ENCODE data around the gene PHF21A.

Gene PHF21A

GRCh38 chr11:46057489-46057888 lies 63.8 kb downstream of the PHF21A start:
- no peak for TF ChIP-seq CTCF (IDR thresholded peaks at IDR 0.05)
- Mint-ChIP-seq H3K4me3 (no peak overlapping the region), H3K27me3 (ENCODE audit: low read depth, poor library complexity) (no peaks in the 10 kb centered on the region), H3K36me3 (ENCODE audit: low read depth) (peaks cover 31% of the 10 kb centered on the region), H3K4me1 (peaks cover 43% of the 10 kb centered on the region), H3K9me3 (peaks cover 17% of the 10 kb centered on the region), H3K27ac (no peak overlapping the region)
- DNase-seq: no peak

- Mint-ChIP-seq H3K4me3 (no peak overlapping the region), H3K4me1 (peaks cover 64% of the 10 kb centered on the region), H3K27me3 (ENCODE audit: low read depth, poor library complexity) (no peaks in the 10 kb centered on the region), H3K27ac (no peak overlapping the region), H3K9me3 (no peaks in the 10 kb centered on the region), H3K36me3 (ENCODE audit: low read depth) (peaks cover 10% of the 10 kb centered on the region)
- DNase-seq: no peak
- no peak for TF ChIP-seq CTCF (IDR thresholded peaks at IDR 0.05)
These were observed 65.9 kb downstream of the PHF21A start for GRCh38 chr11:46055371-46055770.

- no peak for DNase-seq
- Mint-ChIP-seq H3K27me3 (ENCODE audit: low read depth, poor library complexity) (no peaks in the 10 kb centered on the region), H3K9me3 (no peaks in the 10 kb centered on the region), H3K4me1 (peaks cover 57% of the 10 kb centered on the region), H3K4me3 (no peak overlapping the region), H3K27ac (peak overlapping the region; percentile 31), H3K36me3 (ENCODE audit: low read depth) (peaks cover 22% of the 10 kb centered on the region)
- TF ChIP-seq CTCF (IDR thresholded peaks at IDR 0.05): no peak
These were observed 70.2 kb downstream of the PHF21A start for GRCh38 chr11:46051102-46051501.

- H3K36me3 Mint-ChIP-seq (ENCODE audit: low read depth): peaks cover 22% of the 10 kb centered on the region
- H3K27ac Mint-ChIP-seq: peak overlapping the region; percentile 92
- DNase-seq: no peak
- peaks cover 53% of the 10 kb centered on the region for H3K4me1 Mint-ChIP-seq
- H3K9me3 Mint-ChIP-seq: no peaks in the 10 kb centered on the region
- peak overlapping the region; percentile 6 for H3K4me3 Mint-ChIP-seq
- no peak for TF ChIP-seq CTCF (IDR thresholded peaks at IDR 0.05)
- no peaks in the 10 kb centered on the region for H3K27me3 Mint-ChIP-seq (ENCODE audit: low read depth, poor library complexity)
These were observed 70.6 kb downstream of the PHF21A start for GRCh38 chr11:46050662-46051061.

- Mint-ChIP-seq H3K9me3 (no peaks in the 10 kb centered on the region), H3K4me3 (peak overlapping the region; percentile 6), H3K27ac (peak overlapping the region; percentile 92), H3K36me3 (ENCODE audit: low read depth) (peaks cover 22% of the 10 kb centered on the region), H3K4me1 (peaks cover 47% of the 10 kb centered on the region), H3K27me3 (ENCODE audit: low read depth, poor library complexity) (no peaks in the 10 kb centered on the region)
- peak; percentile 8 for DNase-seq
- no peak for TF ChIP-seq CTCF (IDR thresholded peaks at IDR 0.05)
These were observed 71.2 kb downstream of the PHF21A start for GRCh38 chr11:46050003-46050461.

- DNase-seq: no peak
- Mint-ChIP-seq H3K27me3 (ENCODE audit: low read depth, poor library complexity) (no peaks in the 10 kb centered on the region), H3K4me1 (peaks cover 43% of the 10 kb centered on the region), H3K27ac (peak overlapping the region; percentile 92), H3K36me3 (ENCODE audit: low read depth) (peaks cover 22% of the 10 kb centered on the region), H3K4me3 (no peak overlapping the region), H3K9me3 (no peaks in the 10 kb centered on the region)
- TF ChIP-seq CTCF (IDR thresholded peaks at IDR 0.05): no peak
These were observed 71.8 kb downstream of the PHF21A start for GRCh38 chr11:46049325-46049897.

Measured in nephron progenitor cell (in vitro differentiated cells).